K562 (cell line): ENCODE measurements around the gene SKIDA1. TPM values are rescaled to one million over a fixed set of nuclear protein-coding genes. Genes with fewer than 3 reads are reported as not detected.

Source experiments
- ARID1B ChIP-seq: fragments of 450-650 bp; IDR thresholded peaks from 2 replicates; pipeline ENCODE4 v1.6.1; 2016; ENCODE audit warnings: antibody characterized with exemption, mild to moderate bottlenecking, inconsistent platforms
- CBFA2T3 ChIP-seq: fragments of 450-650 bp; IDR thresholded peaks from 2 replicates; pipeline ENCODE4 v1.6.1; 2017
- CTBP1 ChIP-seq: fragments of 450-650 bp; IDR thresholded peaks from 2 replicates; pipeline ENCODE4 v1.6.1; 2016; ENCODE audit warnings: borderline replicate concordance
- DNMT1 ChIP-seq: fragments of 450-650 bp; IDR thresholded peaks from 2 replicates; pipeline ENCODE4 v1.6.1; 2016; ENCODE audit warnings: antibody characterized with exemption, mild to moderate bottlenecking
- HEY1 ChIP-seq: fragments of 250-450 bp; sonication (Bioruptor Pico); IDR thresholded peaks from 2 replicates; pipeline ENCODE4 v1.5.0; 2020; ENCODE audit warnings: mild to moderate bottlenecking, moderate library complexity, borderline replicate concordance
- ILK ChIP-seq: fragments of 450-650 bp; IDR thresholded peaks from 2 replicates; pipeline ENCODE4 v1.6.1; 2016; ENCODE audit warnings: missing genetic modification characterization, low read depth, mild to moderate bottlenecking, missing compliant biosample characterization, moderate library complexity, borderline replicate concordance
- IRF9 ChIP-seq: fragments of 450-650 bp; IDR thresholded peaks from 2 replicates; pipeline ENCODE4 v1.6.1; 2016; ENCODE audit warnings: missing biosample characterization, missing genetic modification characterization
- MITF ChIP-seq: IDR thresholded peaks from 2 replicates; pipeline ENCODE4 v1.6.1; 2014; ENCODE audit warnings: antibody characterized with exemption
- PTRF ChIP-seq: fragments of 450-650 bp; IDR thresholded peaks from 2 replicates; pipeline ENCODE4 v1.6.1; 2016; ENCODE audit warnings: mild to moderate bottlenecking, missing genetic modification characterization, missing compliant biosample characterization
- RHOXF2B ChIP-seq: fragments of 250-450 bp; sonication (Bioruptor Pico); conservative IDR thresholded peaks from 2 replicates; pipeline ENCODE4 v1.5.1; 2021
- SMARCB1 ChIP-seq: IDR thresholded peaks from 2 replicates; pipeline ENCODE4 v1.6.1; 2011; ENCODE audit warnings: improper control_type of control experiment, low read depth; ENCODE audit not compliant: insufficient read length
- SNAPC5 ChIP-seq: fragments of 250-450 bp; sonication (Bioruptor Pico); IDR thresholded peaks from 2 replicates; pipeline ENCODE4 v1.8.0; 2021; ENCODE audit warnings: moderate library complexity, mild to moderate bottlenecking, inconsistent platforms
- ZBTB11 ChIP-seq, 3 experiments: fragments of 200-800 bp in 1 of 3; fragments of 250-450 bp in 1 of 3; fragments of 450-650 bp in 1 of 3; sonication (Bioruptor Pico) in 1 of 3; sonication (Bioruptor generic) in 1 of 3; formaldehyde crosslinking in 1 of 3; IDR thresholded peaks; 2 replicates each; pipeline versions ENCODE4 v1.6.1 to v1.8.0; 2016 to 2022; ENCODE audit warnings: mild to moderate bottlenecking in 2 of 3, missing genetic modification characterization in 2 of 3, missing compliant biosample characterization in 1 of 3, moderate library complexity in 1 of 3
- ZBTB43 ChIP-seq: sonication (generic); formaldehyde crosslinking; IDR thresholded peaks from 2 replicates; pipeline ENCODE4 v1.8.0; 2023; ENCODE audit warnings: mild to moderate bottlenecking, missing genetic modification reagents
- ZNF146 ChIP-seq: IDR thresholded peaks from one replicate; pipeline ENCODE4 v1.6.1; 2018; ENCODE audit warnings: missing compliant biosample characterization; ENCODE audit not compliant: unreplicated experiment
- ZNF280A ChIP-seq: fragments of 450-650 bp; IDR thresholded peaks from 2 replicates; pipeline ENCODE4 v1.6.1; 2018; ENCODE audit warnings: mild to moderate bottlenecking, low read depth; ENCODE audit not compliant: partially characterized antibody
- ZNF699 ChIP-seq: fragments of 250-450 bp; sonication (Bioruptor Pico); IDR thresholded peaks from 2 replicates; pipeline ENCODE4 v1.8.0; 2021; ENCODE audit warnings: mild to moderate bottlenecking, moderate library complexity; ENCODE audit not compliant: insufficient replicate concordance
- ZNF764 ChIP-seq: fragments of 250-450 bp; sonication (Bioruptor Pico); IDR thresholded peaks from 2 replicates; pipeline ENCODE4 v1.4.0; 2020; ENCODE audit warnings: low read depth, mild to moderate bottlenecking, moderate library complexity
- polyA plus RNA-seq, 8 experiments: library from polyadenylated mRNA; depleted of rRNA in 4 of 8; stranded (reverse) in 5 of 8; unstranded in 3 of 8; fragments of >200 nt; fragmentation: Nextera tagmentation in 2 of 8; fragmentation: Illumina TruSeq in 1 of 8; extraction: Ambion mirVana in 2 of 8; extraction: Trizol in 1 of 8; gene quantifications; 2 replicates each; pipeline versions ENCODE4 v1.2.1 to v1.2.3, GENCODE V29; 2011 to 2014; ENCODE audit warnings: inconsistent platforms in 1 of 8, missing spikeins in 1 of 8
- total RNA-seq, 7 experiments: library from RNA; depleted of rRNA in 6 of 7; stranded (reverse); fragments of >200 nt in 6 of 7; fragmentation: Illumina TruSeq in 2 of 7; extraction: Trizol in 2 of 7; gene quantifications; 2 replicates each; pipeline versions ENCODE4 v1.2.1 to v1.2.3, GENCODE V29; 2011 to 2021; ENCODE audit warnings: low replicate concordance in 1 of 7

SKIDA1 gene
- total and polyA plus RNA-seq, 9 of the 15 experiments (the other 6 are each of a cell fraction or from before 2014, with no cell fraction given), result 0.05 to 1.1 (median 0.42) TPM

GRCh38 chr10:21532694-21533466 is 7.4 kb upstream of the SKIDA1 start (continued):
- no peak for TF ChIP-seq CTBP1
- TF ChIP-seq ILK (tag), result no peak
- TF ChIP-seq DNMT1, result no peak
- no peak for TF ChIP-seq HEY1
- no peak for TF ChIP-seq SMARCB1
- TF ChIP-seq ZBTB43 (CRISPR knock-in tag), result no peak
- no peak for TF ChIP-seq SNAPC5 (CRISPR knock-in tag)
- no peak for TF ChIP-seq ZNF146 (CRISPR knock-in tag)
- TF ChIP-seq IRF9, result no peak
- no peak for TF ChIP-seq ZNF280A
- TF ChIP-seq CBFA2T3, result peak; percentile 39
- TF ChIP-seq ZBTB11 (CRISPR knock-in tag; IDR thresholded peaks at IDR 0.05), result no peak
- TF ChIP-seq MITF, result no peak
- TF ChIP-seq ARID1B, result 0 out of 2 replicates have a peak, but pooled peaks have one; percentile 16
- peak; percentile 12; the same call in 1 of the 2 replicates for TF ChIP-seq PTRF (tag)
- no peak for TF ChIP-seq RHOXF2B (CRISPR knock-in tag)
- no peak for TF ChIP-seq ZNF699
- TF ChIP-seq ZNF764 (CRISPR knock-in tag), result no peak
